ENCODE data around the gene RASL10A.

GRCh38 chr22:29316141-29316828 lies 788 bp upstream of the RASL10A start:
- TF ChIP-seq CTCF (IDR thresholded peaks at IDR 0.05) (no peak), POLR2A (IDR thresholded peaks at IDR 0.05) (no peak)
